Effector CD4-positive, alpha-beta T cell (primary cell): Measurements from ENCODE around the gene MAP4K1.
"Not testable (repeated sequence)": the region's sequence is repeated elsewhere in the genome, so short reads cannot be mapped to it uniquely, and the experiment has no call there.

Experiments used
- DNase-seq: peaks from one replicate; pipeline ENCODE4 v3.0.0-alpha.2; 2020

MAP4K1 gene

GRCh38 chr19:38650911-38651584 is 33.3 kb upstream of the MAP4K1 start:
- DNase-seq: no peak

GRCh38 chr19:38650172-38650775 is 32.5 kb upstream of the MAP4K1 start:
- DNase-seq: no peak

GRCh38 chr19:38649305-38650171 is 31.8 kb upstream of the MAP4K1 start:
- no peak for DNase-seq

GRCh38 chr19:38648769-38649304 is 31.1 kb upstream of the MAP4K1 start:
- DNase-seq: no peak

- no peak for DNase-seq
Observed at GRCh38 chr19:38647966-38648768, 30.4 kb upstream of the MAP4K1 start.

GRCh38 chr19:38647368-38647965 is 29.7 kb upstream of the MAP4K1 start, which contains the start of gene ACTN4:
Gene ACTN4, plus strand, starts transcription at chr19:38647649. Its CDS starts 97 bp downstream, at chr19:38647746.
- DNase-seq: peak; percentile 100

- no peak for DNase-seq
Observed at GRCh38 chr19:38644719-38645118, 27.0 kb upstream of the MAP4K1 start.

GRCh38 chr19:38642176-38642575 is 24.4 kb upstream of the MAP4K1 start:
- DNase-seq: no peak

GRCh38 chr19:38640368-38640767 is 22.6 kb upstream of the MAP4K1 start:
- DNase-seq: no peak

- no peak for DNase-seq
Observed at GRCh38 chr19:38639679-38640078, 21.9 kb upstream of the MAP4K1 start.

- no peak for DNase-seq
Observed at GRCh38 chr19:38638461-38638860, 20.7 kb upstream of the MAP4K1 start.

- DNase-seq: no peak
Observed at GRCh38 chr19:38635483-38636399, 18.0 kb upstream of the MAP4K1 start.

- DNase-seq: peak; percentile 62
Observed at GRCh38 chr19:38634757-38635482, 17.2 kb upstream of the MAP4K1 start.

GRCh38 chr19:38632476-38633213 is 14.9 kb upstream of the MAP4K1 start:
- DNase-seq: no peak

- not testable (repeated sequence) for DNase-seq
Observed at GRCh38 chr19:38631811-38632475, 14.2 kb upstream of the MAP4K1 start.

GRCh38 chr19:38631301-38631700 is 13.5 kb upstream of the MAP4K1 start:
- DNase-seq: not testable (repeated sequence)

- DNase-seq: no peak
Observed at GRCh38 chr19:38629568-38629967, 11.8 kb upstream of the MAP4K1 start.

GRCh38 chr19:38626401-38626800 is 8.6 kb upstream of the MAP4K1 start:
- no peak for DNase-seq

- no peak for DNase-seq
Observed at GRCh38 chr19:38624822-38625221, 7.1 kb upstream of the MAP4K1 start.
